GM10266 (cell line): ENCODE results near the gene CHKA.

Experiments
- DNase-seq: peaks from one replicate; pipeline ENCODE4 v3.0.0; 2012; ENCODE audit errors: extremely low spot score
- TF ChIP-seq, protein P1 (sequence below): IDR thresholded peaks from 2 replicates; pipeline ENCODE4 v1.5.1; 2012; ENCODE audit warnings: mild to moderate bottlenecking, low read depth; ENCODE audit not compliant: control insufficient read depth, insufficient read depth; ENCODE audit errors: missing control alignments

CHKA gene

DNA sequence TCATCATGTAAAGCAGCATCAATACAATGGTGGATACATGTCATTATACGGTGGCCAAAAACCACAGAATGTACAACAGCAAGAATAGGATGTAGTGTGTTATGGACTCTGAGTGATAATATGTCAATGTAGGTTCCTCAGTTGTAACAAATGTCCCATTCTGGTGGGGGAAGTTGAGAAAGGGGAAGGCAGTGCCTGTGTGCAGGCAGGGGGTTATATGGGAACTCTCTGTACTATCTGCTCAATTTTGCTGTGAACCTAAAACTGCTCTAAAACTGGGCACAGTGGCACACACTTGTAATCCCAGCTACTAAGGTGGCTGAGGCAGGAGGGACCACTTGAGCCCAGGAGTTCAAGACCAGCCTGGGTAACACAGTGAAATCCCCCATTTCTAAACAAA is 5.9 kb downstream of the CHKA start:
- DNase-seq = no peak
- TF ChIP-seq, protein P1, sequence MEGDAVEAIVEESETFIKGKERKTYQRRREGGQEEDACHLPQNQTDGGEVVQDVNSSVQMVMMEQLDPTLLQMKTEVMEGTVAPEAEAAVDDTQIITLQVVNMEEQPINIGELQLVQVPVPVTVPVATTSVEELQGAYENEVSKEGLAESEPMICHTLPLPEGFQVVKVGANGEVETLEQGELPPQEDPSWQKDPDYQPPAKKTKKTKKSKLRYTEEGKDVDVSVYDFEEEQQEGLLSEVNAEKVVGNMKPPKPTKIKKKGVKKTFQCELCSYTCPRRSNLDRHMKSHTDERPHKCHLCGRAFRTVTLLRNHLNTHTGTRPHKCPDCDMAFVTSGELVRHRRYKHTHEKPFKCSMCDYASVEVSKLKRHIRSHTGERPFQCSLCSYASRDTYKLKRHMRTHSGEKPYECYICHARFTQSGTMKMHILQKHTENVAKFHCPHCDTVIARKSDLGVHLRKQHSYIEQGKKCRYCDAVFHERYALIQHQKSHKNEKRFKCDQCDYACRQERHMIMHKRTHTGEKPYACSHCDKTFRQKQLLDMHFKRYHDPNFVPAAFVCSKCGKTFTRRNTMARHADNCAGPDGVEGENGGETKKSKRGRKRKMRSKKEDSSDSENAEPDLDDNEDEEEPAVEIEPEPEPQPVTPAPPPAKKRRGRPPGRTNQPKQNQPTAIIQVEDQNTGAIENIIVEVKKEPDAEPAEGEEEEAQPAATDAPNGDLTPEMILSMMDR = no peak

GRCh38 chr11:68113986-68114385 is 7.2 kb downstream of the CHKA start:
- no peak for DNase-seq
- TF ChIP-seq, protein P1 = no peak

- no peak for DNase-seq
- TF ChIP-seq, protein P1 = no peak
Observed at GRCh38 chr11:68107689-68108088, 13.5 kb downstream of the CHKA start.

GRCh38 chr11:68106165-68106940 is 14.8 kb downstream of the CHKA start:
- no peak for DNase-seq
- TF ChIP-seq, protein P1 = no peak

DNA sequence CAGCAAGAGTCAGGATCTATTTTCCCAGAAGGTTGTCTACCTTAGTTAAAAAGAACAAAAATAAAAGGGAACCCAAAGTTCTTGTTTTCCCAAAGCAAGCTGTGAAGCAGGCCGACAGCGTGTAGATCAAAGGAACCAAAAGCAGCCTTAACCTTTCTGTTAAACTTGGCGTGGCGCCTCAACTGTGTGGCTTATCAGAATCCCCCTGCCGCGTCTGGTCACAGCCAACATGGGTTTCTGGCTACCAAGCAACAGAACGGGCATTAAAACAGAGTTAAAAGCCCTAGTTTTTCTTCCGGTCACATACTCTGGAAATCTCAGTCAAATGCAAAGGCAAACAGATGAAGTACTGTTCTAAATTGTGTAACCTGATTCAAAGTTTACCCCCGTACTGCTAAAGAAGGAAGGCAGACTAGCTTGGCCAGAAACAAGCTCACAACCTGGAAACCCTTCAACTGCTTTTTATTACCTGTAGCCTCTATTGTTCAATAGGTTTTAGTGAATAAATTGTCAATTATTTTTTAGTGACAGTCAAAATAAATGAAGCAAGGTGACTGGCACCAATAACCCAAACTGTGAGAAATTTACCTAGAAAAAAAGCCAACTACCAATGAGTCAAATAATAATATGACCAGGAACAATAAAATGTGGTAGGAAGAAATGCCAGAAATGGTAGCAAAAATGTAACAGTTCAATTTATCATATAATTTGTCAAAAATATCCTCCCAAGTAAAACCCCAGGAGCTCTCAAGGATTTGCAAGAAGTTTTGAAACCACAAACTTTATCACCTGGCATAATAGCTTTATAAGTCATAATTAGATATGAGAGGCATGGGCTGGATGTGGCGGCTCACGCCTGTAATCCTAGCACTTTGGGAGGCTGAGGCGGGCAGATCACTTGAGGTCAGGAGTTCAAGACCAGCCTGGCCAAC is 21.4 kb downstream of the CHKA start:
- TF ChIP-seq, protein P1 = no peak
- peak; percentile 37 for DNase-seq

GRCh38 chr11:68099057-68099456 is 22.1 kb downstream of the CHKA start:
- no peak for DNase-seq
- TF ChIP-seq, protein P1 = no peak
